Mesenchymal stem cell (in vitro differentiated cells and primary cell): ENCODE results near the gene SULT1A1.
"Not testable (repeated sequence)": the region's sequence is repeated elsewhere in the genome, so short reads cannot be mapped to it uniquely, and the experiment has no call there.

Experiments used
- DNase-seq: peaks from one replicate; pipeline ENCODE4 v3.0.0-alpha.2; 2013
- H2AFZ ChIP-seq: one replicate; pipeline ENCODE4 v1.6.1; 2013; ENCODE audit warnings: low read depth, mild to moderate bottlenecking, control low read depth, inconsistent platforms, low read length, moderate library complexity
- H2AK5ac ChIP-seq: 2 replicates; pipeline ENCODE4 v1.6.1; 2013; ENCODE audit warnings: low read length, moderate library complexity, mild to moderate bottlenecking, inconsistent platforms; ENCODE audit not compliant: severe bottlenecking
- H2BK120ac ChIP-seq: one replicate; pipeline ENCODE4 v1.6.1; 2013; ENCODE audit warnings: low read depth, mild to moderate bottlenecking, inconsistent platforms, low read length, moderate library complexity
- H2BK12ac ChIP-seq, 2 experiments: one replicate each; pipeline ENCODE4 v1.6.1; 2013; ENCODE audit warnings: inconsistent platforms in 2 of 2, low read length in 2 of 2, mild to moderate bottlenecking in 2 of 2, moderate library complexity in 2 of 2, control low read depth in 1 of 2
- H2BK15ac ChIP-seq: one replicate; pipeline ENCODE4 v1.6.1; 2013; ENCODE audit warnings: mild to moderate bottlenecking, low read depth, inconsistent platforms; ENCODE audit not compliant: poor library complexity, severe bottlenecking
- H2BK5ac ChIP-seq: 2 replicates; pipeline ENCODE4 v1.6.1; 2013; ENCODE audit warnings: low read depth, mild to moderate bottlenecking, low read length, control low read depth, inconsistent platforms; ENCODE audit not compliant: poor library complexity, severe bottlenecking
- H3K14ac ChIP-seq, 2 experiments: one replicate each; pipeline ENCODE4 v1.6.1; 2013; ENCODE audit warnings: inconsistent platforms in 2 of 2, low read length in 2 of 2, control low read depth in 1 of 2, mild to moderate bottlenecking in 1 of 2, moderate library complexity in 1 of 2
- H3K18ac ChIP-seq, 2 experiments: one replicate each; pipeline ENCODE4 v1.6.1; 2013; ENCODE audit warnings: inconsistent platforms in 2 of 2, low read length in 2 of 2, control low read depth in 1 of 2, low read depth in 1 of 2, mild to moderate bottlenecking in 1 of 2
- H3K23ac ChIP-seq, 2 experiments: one replicate each; pipeline ENCODE4 v1.6.1; 2013; ENCODE audit warnings: inconsistent platforms in 2 of 2, low read length in 2 of 2, mild to moderate bottlenecking in 2 of 2, moderate library complexity in 2 of 2, control low read depth in 1 of 2
- H3K27ac ChIP-seq: 2 replicates; pipeline ENCODE4 v1.5.1; 2013; ENCODE audit warnings: mild to moderate bottlenecking, moderate library complexity, low read length, control low read depth, inconsistent platforms; ENCODE audit not compliant: poor library complexity, severe bottlenecking
- H3K27me3 ChIP-seq, 2 experiments: 2 replicates each; pipeline versions ENCODE4 v1.6.1 to v1.7.0; 2013; ENCODE audit warnings: low read length in 2 of 2, mild to moderate bottlenecking in 2 of 2, moderate library complexity in 2 of 2, control low read depth in 1 of 2, inconsistent platforms in 1 of 2; ENCODE audit not compliant: control insufficient read depth in 1 of 2, insufficient read depth in 1 of 2
- H3K36me3 ChIP-seq, 2 experiments: 2 replicates each; pipeline versions ENCODE4 v1.6.1 to v1.7.0; 2013; ENCODE audit warnings: low read length in 2 of 2, control low read depth in 1 of 2, inconsistent platforms in 1 of 2, low read depth in 1 of 2, mild to moderate bottlenecking in 1 of 2; ENCODE audit not compliant: insufficient read depth in 2 of 2, control insufficient read depth in 1 of 2
- H3K4ac ChIP-seq, 2 experiments: one replicate each; pipeline ENCODE4 v1.6.1; 2013; ENCODE audit warnings: inconsistent platforms in 2 of 2, low read length in 2 of 2, mild to moderate bottlenecking in 2 of 2, moderate library complexity in 2 of 2, control low read depth in 1 of 2, low read depth in 1 of 2
- H3K4me1 ChIP-seq: 2 replicates; pipeline ENCODE4 v1.6.1; 2013; ENCODE audit warnings: low read depth, low read length, control low read depth; ENCODE audit not compliant: control insufficient read depth, insufficient read depth
- H3K4me2 ChIP-seq: 2 replicates; pipeline ENCODE4 v1.6.1; 2013; ENCODE audit warnings: low read length, mild to moderate bottlenecking, inconsistent platforms; ENCODE audit not compliant: poor library complexity, severe bottlenecking
- H3K4me3 ChIP-seq, 2 experiments: 2 replicates each; pipeline versions ENCODE4 v1.5.1 to v1.7.0; 2013; ENCODE audit warnings: low read length in 2 of 2, mild to moderate bottlenecking in 2 of 2, control low read depth in 1 of 2, low read depth in 1 of 2; ENCODE audit not compliant: insufficient read depth in 1 of 2
- H3K79me1 ChIP-seq: replicated peaks from 2 replicates; pipeline ENCODE4 v1.6.1; 2013; ENCODE audit warnings: mild to moderate bottlenecking, control low read depth, low read length, inconsistent platforms; ENCODE audit not compliant: poor library complexity, severe bottlenecking
- H3K9ac ChIP-seq: 2 replicates; pipeline ENCODE4 v1.7.0; 2013; ENCODE audit warnings: mild to moderate bottlenecking, low read length, moderate library complexity
- H3K9me3 ChIP-seq: 2 replicates; pipeline ENCODE4 v1.7.0; 2013; ENCODE audit warnings: mild to moderate bottlenecking, low read length; ENCODE audit not compliant: control insufficient read depth
- H4K8ac ChIP-seq: one replicate; pipeline ENCODE4 v1.6.1; 2013; ENCODE audit warnings: inconsistent platforms, mild to moderate bottlenecking, low read length, moderate library complexity
- H4K91ac ChIP-seq: one replicate; pipeline ENCODE4 v1.6.1; 2013; ENCODE audit warnings: mild to moderate bottlenecking, low read length, inconsistent platforms
- WGBS: methylation state at CpG from one replicate; pipeline ENCODE4 v1.1.7; 2013; ENCODE audit warnings: mixed read lengths; 5-methylcytosine and 5-hydroxymethylcytosine counted together

Gene SULT1A1

DNA sequence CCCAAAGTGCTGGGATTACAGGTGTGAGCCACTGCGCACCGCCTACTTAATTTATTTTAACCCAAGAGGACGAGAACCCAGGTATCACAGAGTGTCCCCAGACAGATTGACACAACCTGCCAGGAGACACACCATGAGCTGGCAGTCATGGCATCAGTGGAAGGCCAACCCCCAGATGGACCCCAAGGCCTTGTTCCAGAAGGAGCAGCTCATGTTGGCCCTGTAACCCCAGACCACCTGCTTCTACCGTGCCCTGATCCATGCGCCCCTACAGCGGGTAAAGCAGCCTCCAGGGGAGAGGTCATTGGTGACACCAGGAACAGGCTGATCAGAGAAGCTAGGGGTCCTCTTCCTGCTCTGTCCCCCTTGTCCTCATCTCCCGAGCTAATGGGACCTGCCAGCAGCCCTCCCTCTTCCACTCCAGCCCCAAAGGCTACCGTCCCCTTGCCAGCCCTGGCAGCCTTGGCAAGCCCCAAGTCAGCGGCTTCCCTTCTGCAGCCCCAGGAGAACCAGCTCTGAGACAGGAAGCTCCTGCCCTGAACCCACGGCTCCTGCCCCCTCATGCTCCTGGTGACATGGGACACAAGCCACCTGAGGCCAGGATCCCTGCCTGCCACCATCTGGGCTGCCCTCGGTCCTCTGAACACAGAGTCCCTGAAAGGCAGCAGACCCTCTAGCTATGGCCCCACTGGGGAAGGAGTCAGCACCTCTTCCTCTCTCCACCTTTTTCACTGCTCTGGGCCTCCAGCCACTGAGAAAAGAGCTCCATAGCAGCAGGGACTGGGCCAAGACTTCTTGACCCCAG is 6.3 kb downstream of the SULT1A1 start:
- H2BK5ac ChIP-seq = no peak overlapping the region
- no peak overlapping the region for H3K14ac ChIP-seq
- H3K4ac ChIP-seq = no peak overlapping the region
- no peaks in the 10 kb centered on the region for H3K4me1 ChIP-seq
- H4K8ac ChIP-seq = no peak overlapping the region
- no peak for DNase-seq
- no peak overlapping the region for H2BK15ac ChIP-seq
- no peak overlapping the region for H3K9ac ChIP-seq
- H3K27me3 ChIP-seq = peaks cover 10 to 12% of the 10 kb centered on the region in 2 experiments
- H2AFZ ChIP-seq = no peak overlapping the region
- no peak overlapping the region for H2BK120ac ChIP-seq
- H3K36me3 ChIP-seq = no peaks in the 10 kb centered on the region
- H3K23ac ChIP-seq = no peak overlapping the region
- no peak overlapping the region for H2AK5ac ChIP-seq
- no peak overlapping the region for H3K4me3 ChIP-seq
- H3K79me1 ChIP-seq = no peaks in the 10 kb centered on the region
- H3K18ac ChIP-seq = no peak overlapping the region
- H2BK12ac ChIP-seq = no peak overlapping the region
- WGBS = 82% methylated on average over 11 of the region's 11 CpGs
- no peak overlapping the region for H3K27ac ChIP-seq
- no peaks in the 10 kb centered on the region for H3K9me3 ChIP-seq
- no peak overlapping the region for H4K91ac ChIP-seq
- no peak overlapping the region for H3K4me2 ChIP-seq

DNA sequence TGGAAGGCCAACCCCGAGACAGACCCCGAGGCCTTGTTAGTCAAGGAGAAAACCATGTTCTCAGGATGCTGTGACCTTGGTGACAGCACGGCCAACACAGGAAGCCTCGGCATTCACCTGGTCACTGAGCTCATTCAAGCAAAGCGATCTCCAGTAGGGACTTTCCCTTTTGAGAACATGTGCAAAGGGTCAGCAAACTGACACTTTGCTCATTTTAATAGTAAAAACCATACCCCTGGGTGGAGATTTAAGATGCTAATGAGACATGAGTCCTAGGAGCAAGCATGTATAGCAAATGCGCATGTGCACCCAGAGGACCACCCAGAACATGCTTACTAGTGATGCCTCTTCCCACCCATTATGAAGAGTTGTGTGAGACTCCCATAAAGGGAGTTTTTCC is 7.3 kb downstream of the SULT1A1 start:
- DNase-seq = no peak
- Histone ChIP-seq H2BK5ac (no peak overlapping the region), H3K18ac (no peak overlapping the region), H3K9ac (no peak overlapping the region), H2AK5ac (no peak overlapping the region), H3K79me1 (no peaks in the 10 kb centered on the region), H2AFZ (no peak overlapping the region), H3K27me3 (peaks cover 12 to 18% of the 10 kb centered on the region in 2 experiments), H4K91ac (no peak overlapping the region), H2BK15ac (no peak overlapping the region), H3K14ac (no peak overlapping the region), H3K4me3 (no peak overlapping the region), H2BK12ac (no peak overlapping the region), H3K9me3 (no peaks in the 10 kb centered on the region), H3K4me1 (no peaks in the 10 kb centered on the region), H4K8ac (no peak overlapping the region), H3K4me2 (no peak overlapping the region), H2BK120ac (no peak overlapping the region), H3K36me3 (no peaks in the 10 kb centered on the region), H3K23ac (no peak overlapping the region), H3K4ac (no peak overlapping the region), H3K27ac (no peak overlapping the region)
- WGBS = 100% methylated on average over 3 of the region's 6 CpGs

- no CpG with 5 or more reads among the region's 10 CpGs for WGBS
Measured at GRCh38 chr16:28602062-28602461, 7.8 kb downstream of the SULT1A1 start.

GRCh38 chr16:28601589-28601988 is 8.3 kb downstream of the SULT1A1 start:
- H3K18ac ChIP-seq, H3K4me1 ChIP-seq, H3K4me3 ChIP-seq, H3K4me2 ChIP-seq, H3K9me3 ChIP-seq, H4K91ac ChIP-seq, H2BK15ac ChIP-seq, H3K14ac ChIP-seq, H4K8ac ChIP-seq, H2AK5ac ChIP-seq, H2BK5ac ChIP-seq, H3K27ac ChIP-seq, H3K9ac ChIP-seq, DNase-seq, H3K79me1 ChIP-seq, H3K36me3 ChIP-seq, H2BK120ac ChIP-seq, H2AFZ ChIP-seq, H3K23ac ChIP-seq, H3K4ac ChIP-seq, H2BK12ac ChIP-seq: not testable (repeated sequence)
- 87% methylated on average over 12 of the region's 13 CpGs for WGBS
- H3K27me3 ChIP-seq = peaks cover 12 to 27% of the 10 kb centered on the region in 2 experiments

More at GRCh38 chr16:28602062-28602461, 7.8 kb downstream of the SULT1A1 start:
- not testable (repeated sequence) for H2AFZ ChIP-seq, H3K79me1 ChIP-seq, H4K91ac ChIP-seq, H3K4me1 ChIP-seq, H3K18ac ChIP-seq, H2BK12ac ChIP-seq, H3K9ac ChIP-seq, H3K14ac ChIP-seq, H2BK5ac ChIP-seq, H3K4ac ChIP-seq, H3K27ac ChIP-seq, H3K36me3 ChIP-seq, H3K23ac ChIP-seq, H2BK120ac ChIP-seq, DNase-seq, H2BK15ac ChIP-seq, H4K8ac ChIP-seq, H3K9me3 ChIP-seq, H3K4me3 ChIP-seq, H3K4me2 ChIP-seq, H2AK5ac ChIP-seq
- peaks cover 12 to 22% of the 10 kb centered on the region in 2 experiments for H3K27me3 ChIP-seq
